ENCODE results near the gene PCDH9. TPM values are rescaled to one million over a fixed set of nuclear protein-coding genes. Genes with fewer than 3 reads are reported as not detected.

Gene PCDH9
- polyA plus RNA-seq, 3 donors from 2014 or later, result 0.56 to 0.77 TPM; not detected in 1

DNA sequence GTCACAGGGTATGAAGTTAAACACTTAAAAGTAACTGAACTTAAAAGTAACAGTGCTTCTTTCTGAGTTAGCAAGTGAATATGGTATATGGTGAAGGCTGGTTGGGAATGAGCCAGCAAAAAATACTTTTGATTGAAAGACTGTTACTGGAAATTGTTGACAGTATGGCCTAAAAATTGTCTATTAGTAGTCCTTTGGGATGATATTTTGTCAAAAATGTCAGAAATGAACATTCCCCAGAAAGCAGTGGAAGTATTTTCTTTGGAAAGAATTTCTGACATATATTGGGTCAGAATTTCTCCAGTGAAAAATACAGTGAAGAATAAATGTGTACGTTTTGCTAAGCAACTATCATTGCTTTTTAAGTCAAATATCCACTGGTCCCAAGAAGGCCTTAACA, 860.5 kb downstream of the PCDH9 start:
- H3K27me3 Mint-ChIP-seq (ENCODE audit: low read depth in 3 of 3), result peaks cover 0 to 3% (median 2%) of the 10 kb centered on the region in 3 donors
- no peak for DNase-seq
- H3K9me3 Mint-ChIP-seq, result peaks cover 0 to 4% (median 0%) of the 10 kb centered on the region in 6 donors
- H3K4me3 Mint-ChIP-seq, result no peak overlapping the region
- no peaks in the 10 kb centered on the region for H3K4me1 Mint-ChIP-seq
- no peaks in the 10 kb centered on the region for H3K36me3 Mint-ChIP-seq
- no peak overlapping the region for H3K27ac Mint-ChIP-seq

DNA sequence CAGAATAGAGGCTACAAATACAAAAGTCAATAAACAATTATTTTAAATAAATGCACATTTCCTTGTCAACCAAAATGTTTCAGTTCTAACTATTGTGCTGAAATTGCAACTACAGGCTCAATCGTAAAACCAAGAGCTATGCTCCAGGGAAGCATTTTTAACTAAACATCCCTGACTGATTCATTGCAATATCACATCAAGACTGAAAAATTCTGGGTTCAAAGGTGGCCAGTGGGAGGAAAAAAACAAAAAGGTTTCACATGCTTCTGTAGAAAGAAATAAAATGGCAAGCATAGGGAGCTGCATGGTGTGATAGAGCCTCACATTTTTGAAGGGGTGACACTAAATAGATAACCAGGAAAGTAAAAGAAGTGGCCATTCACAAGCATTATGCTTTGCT, 862.8 kb downstream of the PCDH9 start:
- H3K36me3 Mint-ChIP-seq, result no peaks in the 10 kb centered on the region
- no peak for DNase-seq
- H3K4me3 Mint-ChIP-seq, result no peak overlapping the region
- peaks cover 0 to 4% (median 0%) of the 10 kb centered on the region in 6 donors for H3K9me3 Mint-ChIP-seq
- H3K27ac Mint-ChIP-seq, result no peak overlapping the region
- H3K4me1 Mint-ChIP-seq, result no peaks in the 10 kb centered on the region
- H3K27me3 Mint-ChIP-seq (ENCODE audit: low read depth in 3 of 3), result peaks cover 0 to 3% (median 0%) of the 10 kb centered on the region in 3 donors

DNA sequence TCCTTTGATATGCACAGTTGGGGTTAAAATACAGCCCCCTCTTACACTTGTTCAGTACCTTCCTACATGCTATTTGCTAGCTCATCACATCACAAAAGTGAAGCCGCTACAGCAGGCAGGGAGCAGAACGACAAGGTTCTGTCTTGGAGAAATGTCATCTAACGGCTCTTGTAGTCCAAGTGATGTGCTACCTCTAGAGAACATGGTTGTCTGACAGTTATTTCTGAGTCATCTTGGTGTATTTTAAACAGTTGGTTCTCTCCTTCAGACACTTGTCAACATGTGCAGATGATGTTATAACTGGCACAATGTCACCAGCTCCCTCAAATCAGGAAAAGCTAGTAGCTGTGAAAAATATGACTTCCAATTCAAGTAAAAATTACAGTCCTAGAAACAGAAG, 865.0 kb downstream of the PCDH9 start:
- H3K9me3 Mint-ChIP-seq, result peaks cover 0 to 4% (median 0%) of the 10 kb centered on the region in 6 donors
- no peak overlapping the region for H3K4me3 Mint-ChIP-seq
- no peak overlapping the region for H3K27ac Mint-ChIP-seq
- peaks cover 0 to 3% (median 0%) of the 10 kb centered on the region in 3 donors for H3K27me3 Mint-ChIP-seq (ENCODE audit: low read depth in 3 of 3)
- DNase-seq, result no peak
- H3K36me3 Mint-ChIP-seq, result no peaks in the 10 kb centered on the region
- H3K4me1 Mint-ChIP-seq, result peaks cover 0 to 2% of the 10 kb centered on the region in 2 donors

DNA sequence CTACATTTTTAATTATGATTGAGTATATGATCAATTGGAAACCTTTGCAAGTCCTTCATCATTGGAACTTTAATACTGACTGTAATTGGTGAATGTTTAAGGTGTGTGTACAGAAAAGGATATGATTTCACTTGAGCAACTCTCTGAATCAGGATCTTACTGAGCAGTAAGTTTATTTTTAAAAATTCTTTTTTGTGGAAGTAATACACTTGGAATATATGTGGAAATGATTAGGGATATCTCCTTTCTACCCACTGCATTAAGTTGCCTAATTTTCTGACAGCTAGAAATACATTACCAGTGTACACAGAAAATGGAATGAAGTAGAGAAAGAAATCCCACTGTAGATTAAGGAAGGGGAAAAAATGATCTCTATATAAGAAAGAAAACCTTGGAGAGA, 865.8 kb downstream of the PCDH9 start:
- no peak overlapping the region for H3K4me3 Mint-ChIP-seq
- peaks cover 0 to 2% (median 0%) of the 10 kb centered on the region in 6 donors for H3K9me3 Mint-ChIP-seq
- peaks cover 0 to 5% of the 10 kb centered on the region in 2 donors for H3K4me1 Mint-ChIP-seq
- no peaks in the 10 kb centered on the region for H3K36me3 Mint-ChIP-seq
- no peak overlapping the region for H3K27ac Mint-ChIP-seq
- DNase-seq, result no peak
- peaks cover 0 to 3% (median 0%) of the 10 kb centered on the region in 3 donors for H3K27me3 Mint-ChIP-seq (ENCODE audit: low read depth in 3 of 3)

DNA sequence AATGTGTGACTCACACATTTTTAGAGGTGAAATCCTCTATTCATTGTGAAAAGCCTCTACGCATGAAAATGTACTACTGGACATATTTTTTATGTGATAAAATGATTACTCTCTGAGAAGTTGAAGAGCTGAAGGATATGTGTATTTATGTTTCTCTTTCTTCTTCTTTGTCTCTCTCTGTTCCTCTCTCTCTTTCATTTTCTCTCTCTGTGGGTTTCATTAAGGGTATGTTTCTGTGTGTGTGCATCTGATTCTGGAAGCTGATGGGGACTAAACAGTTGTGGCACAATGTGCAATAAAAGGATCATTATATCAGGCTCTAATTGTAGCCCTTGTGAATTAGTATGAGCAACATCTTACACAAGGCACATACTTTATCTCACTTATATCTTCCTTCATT, 867.7 kb downstream of the PCDH9 start:
- no peaks in the 10 kb centered on the region for H3K36me3 Mint-ChIP-seq
- H3K27ac Mint-ChIP-seq, result no peak overlapping the region
- H3K9me3 Mint-ChIP-seq, result no peaks in the 10 kb centered on the region
- H3K4me3 Mint-ChIP-seq, result no peak overlapping the region
- no peak for DNase-seq
- peaks cover 0 to 5% of the 10 kb centered on the region in 2 donors for H3K4me1 Mint-ChIP-seq
- H3K27me3 Mint-ChIP-seq (ENCODE audit: low read depth in 3 of 3), result no peaks in the 10 kb centered on the region

DNA sequence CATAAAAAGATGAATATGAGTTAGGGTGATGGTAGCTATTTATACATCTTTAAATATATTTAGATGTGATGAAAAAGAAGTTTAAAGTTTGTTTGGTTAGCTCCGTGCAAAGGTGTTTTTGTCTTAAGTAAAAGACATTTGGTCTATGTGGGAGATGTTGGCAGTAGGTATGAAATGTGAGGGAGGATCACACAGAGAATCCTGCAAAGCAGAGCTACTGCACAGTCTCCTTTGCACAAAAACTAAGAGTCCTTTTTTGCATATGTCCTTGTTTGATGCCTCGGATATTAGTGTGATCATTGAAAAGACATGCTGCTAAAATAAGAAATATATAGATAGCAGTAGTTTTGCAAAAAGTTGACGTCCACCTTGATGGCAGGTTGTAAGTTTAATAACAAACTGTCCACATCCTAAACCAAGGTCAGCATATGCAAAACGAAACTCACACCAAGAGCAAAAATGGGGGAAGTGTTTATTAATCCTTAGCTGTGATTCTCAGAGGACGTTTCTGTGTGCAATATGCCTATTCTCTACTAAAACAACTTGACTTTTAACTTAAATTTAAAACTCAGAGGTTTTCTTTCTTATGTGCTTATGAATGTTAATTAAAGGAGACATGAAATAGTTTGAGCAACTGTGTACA, 870.1 kb downstream of the PCDH9 start:
- no peaks in the 10 kb centered on the region for H3K27me3 Mint-ChIP-seq (ENCODE audit: low read depth in 3 of 3)
- peaks cover 0 to 5% of the 10 kb centered on the region in 2 donors for H3K4me1 Mint-ChIP-seq
- H3K27ac Mint-ChIP-seq, result no peak overlapping the region
- DNase-seq, result no peak
- no peaks in the 10 kb centered on the region for H3K36me3 Mint-ChIP-seq
- no peaks in the 10 kb centered on the region for H3K9me3 Mint-ChIP-seq
- H3K4me3 Mint-ChIP-seq, result no peak overlapping the region

DNA sequence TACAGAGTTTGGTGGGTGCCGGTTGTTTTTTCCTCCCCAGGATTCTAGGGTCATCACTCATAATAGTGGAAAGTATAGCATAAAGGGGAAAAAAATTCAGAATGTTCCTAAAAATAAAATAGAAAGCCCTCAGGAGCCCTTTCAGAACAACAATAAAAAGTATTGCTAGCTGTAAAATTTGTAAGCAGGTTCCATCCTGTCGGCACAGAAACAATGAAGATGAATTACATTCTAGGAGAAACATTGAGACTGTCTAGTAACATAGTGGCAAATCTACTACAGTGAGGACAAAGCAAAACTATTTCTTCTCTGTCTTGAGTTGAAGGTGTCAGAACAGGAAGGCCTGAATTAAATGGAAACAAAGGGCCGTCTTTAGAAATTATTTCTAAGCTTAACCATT, 870.7 kb downstream of the PCDH9 start:
- Mint-ChIP-seq H3K27me3 (ENCODE audit: low read depth in 3 of 3) (no peaks in the 10 kb centered on the region), H3K36me3 (no peaks in the 10 kb centered on the region)

DNA sequence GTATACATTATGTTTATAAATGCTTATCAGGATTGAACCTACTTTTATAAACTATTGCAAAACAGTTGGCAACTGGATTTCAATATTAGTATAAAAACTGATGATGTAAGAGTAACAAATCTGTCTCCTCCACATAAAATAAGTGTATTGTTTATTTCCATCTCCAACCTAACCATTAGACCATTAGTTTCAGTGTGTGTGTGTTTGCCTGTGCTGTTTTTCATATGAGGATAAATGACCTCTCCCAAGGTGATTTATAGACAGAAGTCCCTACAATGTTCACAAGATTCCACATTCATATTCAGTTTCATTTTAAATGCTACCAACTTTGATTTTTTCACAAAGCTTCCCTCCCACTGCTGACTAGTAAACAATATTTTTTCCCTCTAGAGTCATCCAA, 871.6 kb downstream of the PCDH9 start:
- no peak overlapping the region for H3K4me3 Mint-ChIP-seq
- H3K36me3 Mint-ChIP-seq, result no peaks in the 10 kb centered on the region
- peaks cover 0 to 5% of the 10 kb centered on the region in 2 donors for H3K4me1 Mint-ChIP-seq
- H3K27ac Mint-ChIP-seq, result no peak overlapping the region
- no peaks in the 10 kb centered on the region for H3K27me3 Mint-ChIP-seq (ENCODE audit: low read depth in 3 of 3)
- DNase-seq, result no peak
- H3K9me3 Mint-ChIP-seq, result no peaks in the 10 kb centered on the region

More for the DNA sequence above, 870.7 kb downstream of the PCDH9 start:
- no peak for DNase-seq
- H3K27ac Mint-ChIP-seq, result no peak overlapping the region
- peaks cover 0 to 5% of the 10 kb centered on the region in 2 donors for H3K4me1 Mint-ChIP-seq
- no peaks in the 10 kb centered on the region for H3K9me3 Mint-ChIP-seq
- no peak overlapping the region for H3K4me3 Mint-ChIP-seq

DNA sequence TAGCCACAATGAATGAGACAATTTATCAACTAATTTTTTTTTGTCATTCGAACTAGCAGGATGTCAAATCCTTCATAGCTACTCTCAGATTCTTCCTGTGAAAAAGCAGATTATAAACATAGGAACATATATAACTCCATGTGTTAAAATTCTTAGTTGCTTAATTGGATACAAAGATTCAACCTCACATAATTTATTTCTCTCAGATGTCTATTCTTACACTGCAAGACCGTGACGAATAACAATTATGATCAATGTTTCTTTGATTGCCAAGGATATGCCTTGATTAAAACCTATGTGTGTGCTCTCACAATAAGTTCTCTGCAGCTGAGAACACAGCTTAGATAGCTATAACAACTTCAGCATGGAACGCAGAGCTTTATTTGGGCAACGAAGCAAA, 872.7 kb downstream of the PCDH9 start:
- no peak overlapping the region for H3K27ac Mint-ChIP-seq
- no peaks in the 10 kb centered on the region for H3K27me3 Mint-ChIP-seq (ENCODE audit: low read depth in 3 of 3)
- H3K4me3 Mint-ChIP-seq, result no peak overlapping the region
- H3K36me3 Mint-ChIP-seq, result no peaks in the 10 kb centered on the region
- DNase-seq, result no peak
- no peaks in the 10 kb centered on the region for H3K9me3 Mint-ChIP-seq
- H3K4me1 Mint-ChIP-seq, result peaks cover 0 to 5% of the 10 kb centered on the region in 2 donors

DNA sequence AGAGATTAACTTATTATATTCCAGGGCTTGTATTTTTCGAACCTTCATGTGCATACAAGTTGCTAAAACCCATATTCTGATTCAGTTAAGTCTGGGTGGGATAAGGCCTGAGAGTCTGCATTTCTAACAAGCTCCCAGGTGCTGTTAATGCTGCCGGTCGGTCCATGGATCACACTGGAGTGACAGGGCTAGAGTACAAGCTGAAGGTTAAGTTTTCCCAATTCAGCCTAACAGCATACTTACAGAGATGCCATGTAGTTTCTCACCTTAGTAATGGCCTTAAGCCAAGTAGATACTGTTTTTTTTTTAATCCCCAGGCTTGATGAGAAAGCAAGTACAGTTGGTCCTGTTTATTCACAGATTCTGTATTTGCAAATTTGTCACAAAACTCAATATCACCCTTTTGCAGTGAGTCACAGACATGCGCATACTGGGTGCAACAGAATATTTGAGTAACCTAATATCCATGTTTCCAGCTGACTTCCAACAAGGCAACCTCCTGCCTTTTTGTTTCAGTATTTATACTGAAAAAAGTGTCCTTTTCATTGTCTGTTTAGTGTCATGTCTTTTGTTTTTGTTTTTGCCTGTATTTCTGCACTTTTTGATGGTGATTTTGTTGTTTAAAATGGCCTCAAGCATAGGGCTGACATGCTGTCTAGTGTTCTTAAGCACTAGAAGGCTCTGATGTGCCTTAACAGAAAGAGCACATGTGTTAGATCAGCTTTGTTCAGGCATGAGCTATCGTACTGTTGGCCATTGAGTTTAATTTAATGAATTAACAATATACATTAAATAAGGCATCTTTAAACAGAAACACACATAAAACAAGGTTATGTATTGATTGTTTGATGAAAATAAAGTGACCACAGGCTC, 875.0 kb downstream of the PCDH9 start:
- Mint-ChIP-seq H3K27me3 (ENCODE audit: low read depth in 3 of 3) (no peaks in the 10 kb centered on the region), H3K4me3 (no peak overlapping the region), H3K9me3 (peaks cover 0 to under 1% (median 0%) of the 10 kb centered on the region in 6 donors), H3K27ac (no peak overlapping the region), H3K4me1 (peaks cover 0 to 3% of the 10 kb centered on the region in 2 donors), H3K36me3 (no peaks in the 10 kb centered on the region)
- no peak for DNase-seq

DNA sequence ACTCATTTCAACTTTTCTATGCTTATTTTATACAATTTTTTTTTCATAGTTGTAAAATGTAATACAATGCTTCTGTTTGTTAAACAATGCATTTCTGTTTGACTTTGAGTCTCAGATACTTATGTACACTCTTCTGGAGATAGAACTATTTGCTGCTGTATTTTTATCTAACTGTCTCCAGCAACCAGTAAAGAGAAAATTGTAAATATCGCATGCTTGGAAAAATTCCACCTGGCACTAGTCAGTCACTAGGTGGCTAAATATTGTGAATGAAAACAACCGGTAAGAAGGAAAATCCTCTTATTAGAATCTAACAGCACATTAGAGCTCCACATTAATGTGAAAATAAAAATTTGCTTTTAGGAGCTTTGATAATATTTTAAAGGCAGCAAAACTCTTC, 876.5 kb downstream of the PCDH9 start:
- Mint-ChIP-seq H3K27ac (no peak overlapping the region), H3K36me3 (no peaks in the 10 kb centered on the region), H3K4me3 (no peak overlapping the region), H3K4me1 (no peaks in the 10 kb centered on the region), H3K9me3 (peaks cover 0 to 5% (median 0%) of the 10 kb centered on the region in 6 donors), H3K27me3 (ENCODE audit: low read depth in 3 of 3) (peaks cover 0 to 1% (median 0%) of the 10 kb centered on the region in 3 donors)
- no peak for DNase-seq

DNA sequence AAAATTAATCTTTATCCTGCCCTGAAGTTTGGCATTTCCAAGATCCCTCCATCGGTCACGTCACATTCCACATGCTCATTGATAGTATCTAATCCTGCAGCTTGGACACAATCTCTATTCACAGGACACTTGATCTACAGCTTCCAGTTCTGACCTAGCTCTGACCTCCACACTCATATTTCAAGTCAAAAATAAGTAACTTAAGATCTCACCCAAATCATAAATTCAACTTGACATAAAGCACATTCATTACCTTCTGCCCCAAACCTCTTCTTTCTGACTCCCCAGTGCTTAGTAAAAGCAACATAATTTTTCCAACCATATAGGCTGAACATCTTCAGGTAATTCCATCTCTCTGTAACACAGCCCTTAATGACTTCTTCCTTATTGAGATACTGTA, 880.2 kb downstream of the PCDH9 start:
- H3K27ac Mint-ChIP-seq, result no peak overlapping the region
- H3K36me3 Mint-ChIP-seq, result no peaks in the 10 kb centered on the region
- H3K4me1 Mint-ChIP-seq, result no peaks in the 10 kb centered on the region
- peaks cover 0 to 1% (median 0%) of the 10 kb centered on the region in 3 donors for H3K27me3 Mint-ChIP-seq (ENCODE audit: low read depth in 3 of 3)
- no peak overlapping the region for H3K4me3 Mint-ChIP-seq
- H3K9me3 Mint-ChIP-seq, result peaks cover 0 to 10% (median 0%) of the 10 kb centered on the region in 6 donors
- no peak for DNase-seq

DNA sequence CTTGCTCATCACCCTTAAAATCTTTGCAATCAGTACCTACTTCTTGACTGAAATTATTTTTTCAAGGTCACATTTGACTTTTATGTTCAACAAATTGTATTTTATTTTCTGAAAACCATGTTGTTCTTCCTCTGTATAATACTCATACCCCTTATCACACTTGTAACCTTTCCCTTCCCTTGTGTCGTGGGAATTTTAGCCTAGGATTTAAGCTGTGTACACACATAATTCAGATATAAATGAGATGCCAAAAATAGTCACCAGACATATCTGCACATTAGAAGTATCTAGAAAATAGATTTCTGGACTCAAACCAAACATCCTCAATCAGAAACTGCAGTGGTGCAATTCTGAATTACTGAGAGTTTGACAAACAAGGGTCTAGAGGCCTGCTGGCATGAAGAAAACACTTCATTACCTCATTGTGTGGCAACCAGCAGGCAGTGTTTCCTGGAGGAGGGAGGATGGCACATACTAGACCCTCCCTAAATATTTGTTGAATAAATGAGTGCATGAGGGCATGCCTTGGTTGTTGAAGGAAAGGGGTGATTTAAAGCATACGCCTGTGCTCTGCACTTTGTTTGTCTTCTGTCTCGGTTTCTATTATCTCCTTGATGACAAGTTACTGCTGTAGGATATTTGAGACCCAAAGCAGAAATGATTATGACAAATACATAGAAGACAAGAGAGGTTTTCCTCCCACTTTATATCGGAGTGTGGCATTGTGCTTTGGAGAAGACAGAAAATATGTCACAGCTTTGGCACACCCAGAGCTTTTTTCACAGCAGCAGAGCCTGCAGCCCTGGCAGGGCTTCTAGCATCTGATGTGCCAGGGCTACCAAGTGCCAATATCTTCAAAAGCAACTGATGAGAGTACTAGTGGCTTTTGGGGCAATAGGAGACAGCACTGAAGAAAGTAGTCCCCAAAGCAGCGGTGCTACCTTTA, 881.1 kb downstream of the PCDH9 start:
- no peak overlapping the region for H3K27ac Mint-ChIP-seq
- DNase-seq, result no peak

More for the DNA sequence above, 881.1 kb downstream of the PCDH9 start:
- Mint-ChIP-seq H3K9me3 (peaks cover 0 to 16% (median 0%) of the 10 kb centered on the region in 6 donors), H3K4me1 (no peaks in the 10 kb centered on the region), H3K4me3 (no peak overlapping the region), H3K27me3 (ENCODE audit: low read depth in 3 of 3) (peaks cover 0 to 1% (median 0%) of the 10 kb centered on the region in 3 donors), H3K36me3 (no peaks in the 10 kb centered on the region)
